CMK (cell line): ENCODE data around the gene TXN2.
"Not testable (repeated sequence)": the region's sequence is repeated elsewhere in the genome, so short reads cannot be mapped to it uniquely, and the experiment has no call there.

Experiments used
- DNase-seq: peaks from one replicate; pipeline ENCODE4 v3.0.0-alpha.2; 2010; ENCODE audit warnings: low read depth

Gene TXN2

DNA sequence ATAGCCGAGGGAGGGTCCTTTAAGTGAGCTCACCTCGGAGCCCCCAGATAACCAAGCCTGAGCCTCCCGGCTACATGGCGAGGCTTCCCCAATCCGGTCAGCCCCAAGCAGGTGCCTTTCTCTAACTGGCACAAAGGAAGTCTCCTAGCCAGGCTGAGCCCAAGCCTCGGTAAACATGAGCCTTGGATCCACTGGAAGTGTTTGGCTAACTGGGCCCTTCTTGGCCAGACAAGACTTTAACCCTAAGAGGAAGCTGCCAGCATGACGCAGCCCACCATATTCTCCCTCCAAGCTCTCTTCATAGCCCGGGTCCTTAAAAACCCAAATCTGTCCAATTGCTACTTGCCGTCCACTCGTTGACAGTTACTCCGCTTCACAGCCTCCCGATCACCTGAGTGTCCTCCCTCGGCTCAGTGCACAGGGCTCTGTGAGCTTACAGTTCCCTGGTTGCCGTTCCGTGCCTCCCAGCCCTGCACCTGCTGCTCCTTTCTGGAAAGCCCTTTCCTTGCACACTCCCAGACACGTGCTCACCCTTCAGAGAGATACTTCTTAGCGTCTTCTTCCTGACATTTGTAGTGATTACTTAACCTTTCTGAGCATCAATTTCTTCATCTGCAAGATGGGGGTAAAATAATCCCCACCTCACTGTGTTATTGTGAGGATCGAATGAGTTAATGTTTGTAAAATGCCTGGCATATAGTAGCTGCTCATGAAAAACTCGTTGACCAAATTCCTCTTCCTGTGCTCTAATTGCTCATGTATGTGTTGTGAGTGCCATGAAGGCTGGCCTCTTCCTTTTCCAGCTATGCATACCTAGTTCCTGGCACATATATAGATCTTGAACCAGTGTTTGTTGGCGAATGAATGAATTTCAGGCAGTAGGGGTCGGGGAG, 25.6 kb downstream of the TXN2 start:
- no peak for DNase-seq

DNA sequence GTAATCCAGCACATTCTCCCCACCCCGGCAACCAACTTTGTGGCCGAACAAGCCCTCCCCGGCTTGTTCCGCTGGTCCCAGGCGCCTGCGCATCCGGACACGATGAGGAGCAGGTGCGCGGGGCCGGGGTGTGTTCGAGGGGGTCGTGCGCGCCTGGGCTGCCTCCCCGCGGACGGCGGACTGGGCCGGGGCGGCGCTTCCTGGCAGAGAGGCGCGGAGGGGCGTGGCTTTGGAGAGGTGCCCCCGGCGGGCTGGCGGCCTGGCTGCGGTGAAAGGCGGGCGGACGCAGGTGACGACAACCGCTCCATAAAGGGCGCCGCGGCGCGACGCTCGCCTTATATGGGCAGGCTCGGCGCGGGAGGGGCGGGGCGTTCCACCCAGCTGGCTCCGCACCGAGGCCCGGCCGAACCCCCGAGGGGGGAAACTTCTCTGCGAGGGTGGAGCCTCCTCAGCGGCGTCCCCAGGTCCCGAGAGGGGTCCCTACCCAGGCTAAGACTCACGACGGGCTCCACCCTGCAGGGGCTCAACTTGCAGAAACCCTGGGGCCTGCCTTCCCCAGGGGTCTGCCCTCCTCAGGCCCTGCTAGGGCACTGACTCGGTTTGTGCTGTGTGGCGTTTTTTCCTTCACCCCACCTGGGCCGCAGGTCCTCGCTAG, 26.4 kb downstream of the TXN2 start:
- DNase-seq, result peak; percentile 89

DNA sequence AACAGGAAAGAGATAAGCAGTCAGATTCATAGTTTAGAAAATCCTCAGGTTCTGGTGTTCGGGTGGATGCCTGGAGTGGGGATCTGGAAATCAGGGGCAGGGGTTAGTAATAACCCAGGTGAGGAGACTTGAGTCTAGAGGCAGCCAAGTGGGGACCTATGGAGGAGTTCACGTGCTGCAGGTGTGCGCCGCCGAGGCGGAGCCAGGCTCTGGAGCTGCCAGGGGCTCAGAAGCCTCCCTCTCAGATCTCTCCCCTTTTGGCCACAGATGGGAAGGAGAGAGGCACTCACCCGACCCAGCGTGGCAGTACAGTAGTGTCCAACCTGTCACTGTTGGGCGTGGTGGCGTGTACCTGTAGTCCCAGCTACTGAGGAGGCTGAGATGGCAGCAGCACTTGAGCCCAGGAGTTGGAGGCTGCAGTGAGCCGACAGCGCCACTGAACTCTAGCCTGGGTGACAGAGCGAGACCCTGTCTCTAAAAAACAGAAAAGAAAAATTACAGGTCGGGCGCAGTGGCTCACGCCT, 27.5 kb downstream of the TXN2 start:
- DNase-seq, result no peak

DNA sequence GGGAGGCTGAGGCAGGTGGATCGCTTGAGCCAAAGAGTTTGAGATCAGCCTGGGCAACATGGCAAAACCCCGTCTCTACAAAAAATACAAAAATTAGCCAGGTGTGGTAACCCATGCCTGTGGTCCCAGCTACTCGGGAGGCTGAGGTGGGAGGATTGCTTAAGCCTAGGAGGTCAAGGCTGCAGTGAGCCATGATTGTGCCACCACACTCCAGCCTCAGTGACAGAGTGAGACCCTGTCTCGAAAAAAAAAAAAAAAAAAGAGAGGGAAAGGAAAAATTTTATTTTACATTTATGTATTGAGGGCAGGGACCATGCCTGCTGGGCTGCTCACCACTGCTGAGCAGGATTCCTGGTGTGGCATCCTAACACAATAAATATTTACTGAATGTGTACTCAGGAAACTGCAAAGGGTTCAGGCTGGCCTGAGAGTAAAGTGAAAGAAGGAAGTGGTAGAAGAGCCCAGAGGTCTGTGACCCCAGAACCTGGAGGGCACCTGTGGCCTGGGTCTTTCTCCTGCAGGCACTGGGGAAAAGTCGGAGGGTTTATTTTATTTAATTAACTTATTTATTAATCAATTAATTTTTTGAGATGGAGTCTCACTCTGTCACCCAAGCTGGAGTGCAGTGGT, 28.3 kb downstream of the TXN2 start:
- not testable (repeated sequence) for DNase-seq

DNA sequence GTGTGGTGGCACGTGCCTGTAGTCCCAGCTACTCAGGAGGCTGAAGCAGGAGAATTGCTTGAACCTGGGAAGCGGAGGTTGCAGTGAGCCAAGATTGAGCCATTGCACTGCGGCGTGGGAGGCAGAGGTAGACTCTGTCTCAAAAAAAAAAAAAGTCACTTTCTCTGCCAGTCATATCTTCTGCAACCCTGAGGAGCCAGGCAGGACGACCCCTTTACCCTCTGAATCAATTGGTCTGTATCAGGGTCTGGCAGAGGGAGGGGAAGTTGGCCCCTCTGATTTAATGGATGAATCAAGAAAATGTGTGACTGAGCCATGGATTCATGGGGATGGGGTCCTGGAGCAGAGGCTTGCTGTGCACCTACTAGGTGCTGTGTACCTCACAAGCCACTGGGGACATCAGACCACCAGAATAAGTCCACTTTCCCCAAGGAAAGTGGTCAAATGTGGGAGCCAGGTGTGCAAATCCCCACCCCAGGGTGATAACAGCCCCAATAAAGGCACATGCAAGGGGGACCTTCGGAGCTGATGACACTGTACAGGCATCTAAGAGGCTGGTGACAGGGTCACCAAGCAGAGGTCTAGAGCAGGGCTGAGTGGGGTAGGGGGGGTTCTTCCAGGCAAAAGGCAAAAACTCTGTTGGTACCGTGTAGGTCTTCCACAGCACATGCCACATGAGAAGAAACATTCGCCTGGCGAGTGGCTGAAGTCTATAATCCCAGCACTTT, 29.0 kb downstream of the TXN2 start:
- no peak for DNase-seq

DNA sequence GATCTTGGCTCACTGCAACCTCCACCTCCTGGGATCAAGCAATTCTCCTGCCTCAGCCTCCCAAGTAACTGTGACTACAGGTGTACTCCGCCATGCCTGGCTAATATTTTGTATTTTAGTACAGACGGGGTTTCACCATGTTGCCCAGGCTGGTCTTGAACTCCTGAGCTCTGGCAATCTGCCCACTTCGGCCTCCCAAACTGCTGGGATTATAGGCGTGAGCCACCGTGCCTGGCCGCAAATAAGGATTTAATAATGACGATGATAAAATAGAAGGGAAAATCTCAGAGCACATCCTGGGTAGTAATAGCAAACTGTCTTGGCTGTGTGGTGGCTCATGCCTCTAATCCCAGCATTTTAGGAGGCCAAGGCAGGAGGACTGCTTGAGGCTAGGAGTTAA, 30.5 kb downstream of the TXN2 start:
- DNase-seq, result not testable (repeated sequence)

DNA sequence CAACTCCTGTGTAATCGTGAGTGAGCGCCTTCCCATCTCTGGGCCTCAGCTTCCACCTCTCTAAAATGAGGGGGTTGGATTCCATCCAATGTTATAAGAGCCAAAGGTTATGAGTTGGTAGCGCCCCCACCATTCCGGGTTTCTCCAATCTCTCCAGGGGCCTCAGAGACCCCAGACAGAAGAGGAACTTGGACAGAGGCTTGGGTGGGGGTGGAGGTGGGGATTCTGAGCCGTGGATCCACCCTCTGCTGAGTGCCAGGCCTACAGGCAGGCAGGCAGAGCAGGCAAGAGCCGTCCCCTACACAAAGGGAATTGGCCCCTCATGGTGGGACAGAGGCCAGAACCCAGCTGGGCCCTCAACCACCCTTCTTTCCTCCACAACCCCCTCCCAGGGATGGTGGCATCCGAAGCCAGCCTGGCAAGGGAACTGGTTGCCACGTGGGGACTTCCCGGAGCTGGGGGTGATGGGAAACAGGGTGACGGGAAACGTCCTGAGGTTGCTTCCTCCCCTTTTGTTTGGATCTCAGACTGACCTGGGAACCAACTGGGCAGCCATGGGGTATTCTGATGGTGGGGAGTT, 31.8 kb downstream of the TXN2 start:
- DNase-seq, result no peak

DNA sequence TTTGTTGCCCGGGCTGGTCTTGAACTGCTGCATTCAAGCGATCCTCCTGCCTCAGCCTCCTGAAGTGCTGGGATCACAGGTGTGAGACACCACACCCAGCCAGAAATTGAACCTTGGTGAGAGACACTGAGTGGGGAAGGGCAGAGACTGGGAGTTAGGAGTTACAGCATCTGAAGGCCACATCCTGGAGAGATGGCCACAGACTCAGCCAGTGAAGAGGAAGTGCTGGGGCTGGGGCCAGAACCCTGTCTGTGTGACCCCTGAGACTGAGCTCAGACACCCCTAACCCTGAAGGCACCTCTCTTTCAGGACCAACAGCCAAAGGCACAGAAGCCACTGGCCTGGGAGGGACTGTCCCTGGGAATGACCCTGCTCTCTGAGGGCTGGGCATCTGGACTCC, 33.8 kb downstream of the TXN2 start:
- no peak for DNase-seq

DNA sequence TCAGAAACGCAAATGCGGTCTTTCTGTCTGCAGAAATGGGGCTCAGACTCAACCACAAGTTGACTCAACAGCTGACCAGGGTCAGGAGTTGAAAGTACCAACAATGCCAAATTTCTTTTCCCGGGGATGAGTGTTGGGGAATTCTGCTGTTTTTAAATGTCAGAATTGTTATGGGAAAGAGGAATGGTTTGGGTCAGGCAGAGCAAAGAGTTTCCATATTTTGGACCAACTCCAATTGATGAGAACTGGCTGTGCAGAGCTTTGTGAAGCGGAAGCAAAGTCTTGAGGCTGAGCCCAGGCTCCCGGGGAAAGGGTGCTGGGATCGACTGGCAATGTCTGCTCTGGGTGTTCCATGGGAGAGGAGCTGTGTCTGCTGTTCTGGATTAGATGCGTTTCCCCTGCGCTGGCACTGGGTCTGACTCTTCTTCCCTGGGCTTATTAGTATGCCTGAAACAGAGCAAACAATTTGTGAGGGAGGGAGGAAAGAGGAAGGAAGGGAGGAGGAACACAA, 36.2 kb downstream of the TXN2 start:
- no peak for DNase-seq

DNA sequence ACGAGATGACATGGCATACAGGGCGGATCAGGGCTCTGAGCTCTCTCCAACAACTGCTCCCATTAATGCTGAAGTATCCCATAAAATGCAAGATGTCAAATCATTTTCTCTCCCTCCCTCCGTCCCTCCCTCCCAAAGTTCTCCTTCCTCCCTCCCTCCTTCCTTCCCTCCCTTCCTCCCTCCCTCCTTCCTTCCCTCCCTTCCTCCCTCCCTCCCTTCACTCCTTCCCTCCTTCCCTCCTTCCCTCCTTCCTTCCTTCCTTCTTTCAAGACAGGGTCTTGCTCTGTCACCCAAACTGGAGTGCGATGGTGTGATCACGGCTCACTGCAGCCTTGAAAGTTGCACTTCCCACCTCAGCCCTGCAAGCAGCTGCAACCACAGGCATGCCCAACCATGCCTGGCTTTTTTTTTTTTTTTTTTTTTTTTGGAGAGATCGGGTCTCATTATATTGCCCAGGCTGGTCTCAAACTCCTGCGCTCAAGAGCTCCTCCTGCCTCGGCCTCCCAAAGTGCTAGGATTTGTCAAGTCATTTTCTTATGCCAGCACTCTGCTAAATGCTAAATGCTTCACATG, 38.2 kb downstream of the TXN2 start:
- DNase-seq, result no peak

DNA sequence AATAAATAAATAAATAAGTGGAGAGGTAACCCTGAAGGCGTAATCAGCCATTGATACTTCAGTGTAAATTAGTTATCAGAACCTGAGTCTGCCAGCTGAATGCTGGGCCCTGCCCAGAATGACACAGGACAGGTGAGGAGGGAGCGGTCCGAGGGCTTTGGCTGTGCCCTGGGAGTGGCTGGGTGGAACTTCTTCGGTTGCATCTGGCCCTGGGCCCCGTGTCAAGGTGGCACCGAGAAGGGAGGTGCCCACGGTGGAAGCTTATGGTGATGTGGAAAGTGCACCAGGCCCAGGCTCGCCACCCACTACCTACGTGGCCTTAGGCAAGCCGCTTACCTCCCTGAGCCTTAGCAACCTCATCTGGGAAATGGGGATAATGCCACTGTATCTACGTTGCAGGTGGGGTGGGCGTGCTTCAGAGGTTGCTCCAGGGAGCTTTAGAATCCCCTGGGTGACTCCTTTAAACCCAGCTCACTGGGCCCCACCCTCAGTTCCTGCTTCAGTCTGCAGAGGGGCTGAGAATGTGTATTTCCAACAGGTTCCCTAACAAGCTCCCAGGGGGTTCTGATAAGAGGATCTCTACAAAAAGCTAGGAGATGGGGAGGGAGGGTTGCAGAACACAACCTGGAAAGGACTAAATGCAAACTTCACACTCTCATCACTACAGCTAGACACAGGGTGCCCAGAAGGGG, 38.8 kb downstream of the TXN2 start:
- no peak for DNase-seq

DNA sequence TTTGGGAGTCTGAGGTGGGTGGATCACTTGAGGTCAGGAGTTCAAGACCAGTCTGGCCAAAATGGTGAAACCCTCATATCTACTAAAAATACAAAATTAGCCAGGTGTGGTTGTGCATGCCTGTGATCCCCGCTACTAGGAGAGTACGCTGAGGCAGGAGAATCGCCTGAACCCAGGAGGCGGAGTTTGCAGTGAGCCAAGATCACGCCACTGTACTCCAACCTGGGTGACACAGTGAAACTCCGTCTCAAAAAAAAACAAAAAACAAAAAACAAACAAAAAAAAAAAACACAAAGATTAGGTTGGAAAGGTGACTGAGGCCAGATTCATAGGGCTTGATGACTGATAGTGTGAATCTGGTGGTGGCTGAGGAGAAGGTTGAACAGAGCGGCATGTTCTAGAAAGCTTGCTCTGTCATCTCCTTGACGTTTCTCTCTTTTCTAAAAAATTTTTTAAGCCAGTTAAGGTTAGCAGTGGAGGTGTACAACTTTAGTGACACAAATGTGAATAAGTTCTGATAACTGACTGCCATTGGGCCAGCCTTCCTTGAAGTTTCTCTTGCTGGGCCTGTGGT, 40.9 kb downstream of the TXN2 start:
- DNase-seq, result no peak

DNA sequence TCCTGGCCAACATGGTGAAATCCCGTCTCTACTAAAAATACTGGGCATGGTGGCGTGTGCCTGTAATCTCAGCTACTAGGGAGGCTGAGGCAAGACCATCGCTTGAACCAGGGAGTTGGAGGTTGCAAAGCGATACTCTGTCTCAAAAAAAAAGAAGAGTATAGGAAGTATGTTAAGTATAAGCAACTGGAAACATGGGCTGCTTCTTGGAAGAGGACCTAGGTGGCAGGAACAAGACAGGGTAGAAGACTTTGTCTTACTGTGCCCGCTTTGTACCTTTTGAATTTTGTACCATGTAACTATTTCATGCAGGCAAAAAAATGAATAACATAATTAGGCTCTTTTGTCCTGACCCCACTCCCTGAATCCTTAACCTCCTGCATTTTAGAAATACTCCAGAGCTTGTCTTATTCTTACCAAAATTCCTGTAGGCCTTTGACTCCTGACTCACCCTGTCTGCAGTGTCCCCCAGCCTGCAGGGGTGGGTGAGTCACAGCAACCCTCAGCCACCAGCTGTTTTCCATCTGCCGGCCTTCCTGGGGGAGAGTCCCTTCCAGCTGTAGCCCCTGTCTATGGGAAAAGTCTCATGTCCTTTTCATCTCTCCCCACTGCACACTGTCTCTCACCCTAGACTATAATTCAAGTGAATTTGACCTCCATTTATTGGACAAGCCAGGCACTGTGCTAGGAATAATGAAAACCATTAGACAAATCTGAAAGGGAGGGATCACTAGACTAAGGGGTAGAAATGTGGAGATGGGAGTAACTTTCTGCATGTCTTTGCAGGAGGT, 41.8 kb downstream of the TXN2 start:
- DNase-seq, result no peak

DNA sequence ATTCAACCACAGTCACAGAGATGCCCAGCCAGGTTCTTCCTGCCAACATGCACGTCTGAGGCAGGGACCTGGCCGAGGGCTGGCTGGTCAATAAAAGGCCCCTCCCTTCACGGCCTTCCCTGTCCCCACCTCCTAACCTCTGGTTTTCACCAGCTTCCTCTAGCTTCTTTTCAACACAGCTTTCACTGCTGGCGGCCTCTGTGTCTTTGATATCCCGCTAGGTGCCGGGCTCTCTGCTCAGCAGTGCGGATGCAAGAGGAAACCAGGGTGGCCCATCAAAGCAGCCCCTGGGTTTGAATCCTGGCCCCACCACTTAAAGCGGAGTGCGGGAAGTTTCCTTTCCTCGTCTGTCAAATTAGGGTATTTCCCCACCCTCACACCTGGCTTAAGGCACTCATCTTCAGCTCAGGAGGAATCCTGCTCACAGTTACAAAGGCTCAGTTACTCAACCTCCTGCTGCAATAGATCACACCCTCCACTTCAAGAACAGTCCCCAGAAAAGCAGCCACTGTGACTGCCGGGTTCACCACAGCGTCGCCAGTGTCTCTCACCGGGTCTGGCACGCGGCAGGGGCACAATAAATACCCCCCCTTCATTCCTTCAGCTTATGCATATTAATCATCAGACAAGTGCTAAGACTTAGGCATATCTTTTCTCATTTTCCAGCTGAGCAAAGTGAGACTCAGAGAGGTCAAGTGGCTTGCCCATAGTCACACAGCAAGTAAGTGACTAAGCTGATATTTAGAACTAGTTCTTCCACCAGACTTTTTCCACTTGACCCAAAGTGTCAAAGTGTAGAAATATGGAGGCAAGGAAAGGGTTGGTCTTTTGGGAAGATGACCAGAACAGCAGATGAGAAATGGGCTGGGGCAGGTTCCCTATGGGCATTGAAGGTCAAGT, 45.7 kb downstream of the TXN2 start:
- no peak for DNase-seq

DNA sequence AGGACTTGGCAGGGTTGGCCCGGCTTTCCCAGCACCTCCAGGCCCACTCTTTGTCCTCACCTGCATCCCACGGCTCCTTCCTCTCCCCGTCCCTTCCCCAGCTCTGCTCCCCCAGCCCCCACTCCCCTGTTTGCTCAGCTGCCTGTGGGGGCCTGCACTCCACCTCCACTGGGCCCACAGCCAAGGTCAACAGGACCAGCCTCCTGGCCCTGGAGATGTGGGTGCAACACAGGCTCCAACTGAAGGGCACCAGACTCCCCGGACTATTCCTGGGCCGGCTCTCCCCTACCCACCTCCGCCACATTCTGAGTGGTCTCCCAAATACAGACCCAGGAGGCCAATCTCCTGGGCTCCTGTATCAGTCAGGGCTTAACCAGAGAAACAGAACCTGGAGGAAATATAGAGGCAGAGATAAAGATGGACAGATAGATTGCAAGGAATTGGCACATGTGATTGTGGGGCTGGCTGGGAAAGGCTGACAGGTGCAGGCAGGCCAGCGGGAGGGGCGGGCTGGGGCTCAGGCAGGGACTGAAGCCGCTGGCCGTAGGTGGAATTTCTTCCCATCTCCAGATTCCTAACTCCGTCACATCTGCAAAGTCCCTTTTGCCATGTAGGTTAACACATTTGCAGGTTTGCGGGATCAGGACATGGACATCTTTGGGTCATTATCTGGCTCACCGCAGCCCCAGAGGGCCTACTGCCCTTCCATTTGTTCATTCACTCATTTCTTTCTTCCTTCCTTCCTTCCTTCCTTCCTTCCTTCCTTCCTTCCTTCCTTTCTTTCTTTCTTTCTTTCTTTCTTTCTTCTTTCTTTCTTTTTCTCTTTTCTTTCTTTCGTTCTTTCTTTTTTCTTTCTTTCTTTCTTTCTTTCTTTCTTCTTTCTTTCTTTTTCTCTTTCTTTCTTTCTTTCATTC, 47.9 kb downstream of the TXN2 start:
- DNase-seq, result no peak

DNA sequence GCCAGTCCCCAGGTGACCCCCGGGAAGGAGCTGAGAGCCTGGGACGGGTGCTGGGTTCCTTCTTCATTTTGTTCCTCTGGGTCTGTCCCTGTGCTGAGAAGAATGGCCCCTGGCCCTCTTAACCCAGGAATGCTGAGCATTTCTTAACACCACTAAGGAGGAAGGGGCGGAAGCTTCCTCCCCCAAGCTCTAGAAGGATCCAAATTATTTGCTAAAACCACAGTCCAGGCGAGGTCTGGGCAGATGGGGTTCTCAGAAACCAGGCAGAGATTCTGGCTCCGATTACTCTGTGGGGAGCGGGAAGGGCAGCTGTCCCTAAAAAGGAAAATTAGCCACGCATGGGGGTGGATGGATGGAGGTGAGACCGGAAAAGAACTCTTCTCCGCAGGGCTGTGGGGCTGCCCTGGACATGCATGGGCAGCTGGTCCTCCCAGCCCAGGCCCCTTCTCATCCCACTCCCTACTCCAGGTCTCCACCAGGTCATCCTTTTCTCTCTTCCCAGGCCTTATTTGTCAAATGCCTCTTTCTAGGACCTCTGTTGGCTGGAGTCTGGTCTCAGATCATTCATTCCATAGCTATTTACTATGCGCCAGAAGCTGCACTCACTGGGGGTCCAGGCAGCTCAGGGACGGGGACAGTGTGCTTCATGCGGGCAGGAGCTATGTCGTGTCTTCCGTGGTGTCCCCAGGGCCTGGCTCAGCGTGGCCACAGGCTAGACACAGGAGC, 48.7 kb downstream of the TXN2 start:
- no peak for DNase-seq

DNA sequence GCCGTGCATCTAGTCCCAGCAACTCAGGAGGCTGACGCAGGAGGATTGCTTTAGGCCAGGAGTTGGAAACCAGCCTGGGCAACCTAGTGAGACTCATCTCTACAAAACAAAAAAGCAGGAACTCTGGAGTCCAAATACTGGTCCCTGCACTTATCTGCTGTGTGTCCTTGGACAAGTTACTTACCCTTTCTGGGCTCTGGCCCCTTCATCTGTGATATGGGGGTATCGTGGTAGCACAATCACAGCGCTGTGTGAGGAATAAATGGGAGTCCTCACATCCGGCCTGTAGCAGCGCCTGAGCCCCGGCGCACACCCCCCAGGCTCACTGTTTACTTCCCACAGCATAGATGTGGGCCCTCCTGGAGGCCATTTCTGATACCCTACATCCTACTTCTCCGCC, 49.5 kb downstream of the TXN2 start:
- DNase-seq, result no peak
